ENCODE measurements around the gene CD79B.

DNA sequence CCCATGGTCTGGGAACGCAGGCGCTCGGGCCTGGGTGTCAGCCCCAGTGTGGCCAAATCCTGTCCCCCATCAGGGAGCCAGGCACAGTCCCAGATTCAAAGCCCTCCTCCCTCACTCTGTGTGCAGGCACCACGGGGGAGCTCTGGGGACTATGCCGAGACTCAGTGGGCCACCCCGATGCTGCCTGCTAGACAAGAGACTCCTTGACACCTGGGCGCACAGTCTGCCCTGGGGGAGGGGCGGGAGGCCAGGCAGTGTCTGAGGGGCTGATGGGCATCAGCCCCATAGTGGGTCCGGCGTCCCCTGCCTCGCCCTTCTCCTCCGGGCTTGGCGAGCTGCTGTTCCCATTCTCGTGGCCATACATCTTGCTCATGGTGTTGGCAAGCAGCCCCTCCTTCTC lies 8.5 kb upstream of the CD79B start:
- TF ChIP-seq, protein P1, sequence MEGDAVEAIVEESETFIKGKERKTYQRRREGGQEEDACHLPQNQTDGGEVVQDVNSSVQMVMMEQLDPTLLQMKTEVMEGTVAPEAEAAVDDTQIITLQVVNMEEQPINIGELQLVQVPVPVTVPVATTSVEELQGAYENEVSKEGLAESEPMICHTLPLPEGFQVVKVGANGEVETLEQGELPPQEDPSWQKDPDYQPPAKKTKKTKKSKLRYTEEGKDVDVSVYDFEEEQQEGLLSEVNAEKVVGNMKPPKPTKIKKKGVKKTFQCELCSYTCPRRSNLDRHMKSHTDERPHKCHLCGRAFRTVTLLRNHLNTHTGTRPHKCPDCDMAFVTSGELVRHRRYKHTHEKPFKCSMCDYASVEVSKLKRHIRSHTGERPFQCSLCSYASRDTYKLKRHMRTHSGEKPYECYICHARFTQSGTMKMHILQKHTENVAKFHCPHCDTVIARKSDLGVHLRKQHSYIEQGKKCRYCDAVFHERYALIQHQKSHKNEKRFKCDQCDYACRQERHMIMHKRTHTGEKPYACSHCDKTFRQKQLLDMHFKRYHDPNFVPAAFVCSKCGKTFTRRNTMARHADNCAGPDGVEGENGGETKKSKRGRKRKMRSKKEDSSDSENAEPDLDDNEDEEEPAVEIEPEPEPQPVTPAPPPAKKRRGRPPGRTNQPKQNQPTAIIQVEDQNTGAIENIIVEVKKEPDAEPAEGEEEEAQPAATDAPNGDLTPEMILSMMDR (IDR thresholded peaks at IDR 0.05), result no peak
- no peak for TF ChIP-seq EP300 (IDR thresholded peaks at IDR 0.05)
